K562 treated with DMSO at 1 percent for 48 hours (cell line): ENCODE measurements around the gene BTLA. TPM values are rescaled to one million over a fixed set of nuclear protein-coding genes. Genes with fewer than 3 reads are reported as not detected.

Experiments used
- total RNA-seq: library from RNA; unstranded; fragments of 300-600 nt; gene quantifications from 2 replicates; pipeline ENCODE4 v1.2.3, GENCODE V29; 2022; ENCODE audit warnings: low replicate concordance; ENCODE audit errors: extremely low read depth

Gene BTLA
- not detected in 2 replicates for total RNA-seq

DNA sequence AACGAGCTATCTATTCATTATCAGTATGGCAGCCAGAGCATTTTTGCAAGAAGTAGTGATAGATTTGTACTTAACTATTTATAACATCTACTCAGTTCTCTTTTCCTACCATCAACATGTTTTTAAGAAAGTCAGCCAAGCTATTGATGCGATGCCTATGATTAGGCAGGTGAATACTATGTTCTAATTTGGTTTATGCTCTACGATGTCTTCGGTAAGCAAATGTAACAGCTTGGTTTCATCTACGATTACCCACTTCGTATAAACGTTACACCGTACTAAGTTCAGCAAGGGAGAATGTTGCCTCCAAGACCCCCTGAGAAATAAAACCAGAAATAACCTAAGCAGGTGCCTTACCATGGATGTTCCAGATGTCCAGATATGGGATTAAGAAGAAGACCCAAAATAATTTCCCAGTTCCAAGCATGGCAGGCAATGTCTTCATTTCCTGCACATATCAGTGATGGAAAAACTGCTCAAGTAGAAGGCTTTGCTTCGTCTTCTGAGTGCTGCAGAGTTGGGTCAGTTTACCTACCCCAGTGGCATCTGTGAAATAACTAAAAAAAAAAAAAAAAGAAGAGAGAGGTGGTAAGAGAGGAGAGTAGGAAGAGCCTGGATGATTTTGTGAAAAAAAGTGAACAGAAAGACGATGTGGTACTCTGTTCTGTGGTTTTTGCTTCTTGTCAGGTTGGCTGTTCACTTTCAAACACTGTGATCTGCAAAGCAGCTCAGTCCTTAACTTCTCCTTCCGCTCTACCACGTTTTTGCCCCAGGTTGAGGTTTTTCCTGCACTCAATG, at the start of gene BTLA:
Gene BTLA (minus strand): TSS at position 559 of the 798 bp plus-strand sequence. CDS start 114 bp downstream, at position 445.

Other genes starting within 250 kb of the BTLA start
- not detected in 2 replicates for gene SLC9C1, start 205.3 kb downstream of the BTLA start, total RNA-seq
- not detected in 2 replicates for gene CD200, start 166.3 kb downstream of the BTLA start, total RNA-seq
- gene ATG3, start 62.5 kb upstream of the BTLA start, total RNA-seq = not detected in 2 replicates
- gene SLC35A5, start 62.6 kb upstream of the BTLA start, total RNA-seq = not detected in 2 replicates
- gene CCDC80, start 141.7 kb upstream of the BTLA start, total RNA-seq = not detected in 2 replicates